ENCODE results near the gene HNRNPUL1.

The HNRNPUL1 gene

DNA sequence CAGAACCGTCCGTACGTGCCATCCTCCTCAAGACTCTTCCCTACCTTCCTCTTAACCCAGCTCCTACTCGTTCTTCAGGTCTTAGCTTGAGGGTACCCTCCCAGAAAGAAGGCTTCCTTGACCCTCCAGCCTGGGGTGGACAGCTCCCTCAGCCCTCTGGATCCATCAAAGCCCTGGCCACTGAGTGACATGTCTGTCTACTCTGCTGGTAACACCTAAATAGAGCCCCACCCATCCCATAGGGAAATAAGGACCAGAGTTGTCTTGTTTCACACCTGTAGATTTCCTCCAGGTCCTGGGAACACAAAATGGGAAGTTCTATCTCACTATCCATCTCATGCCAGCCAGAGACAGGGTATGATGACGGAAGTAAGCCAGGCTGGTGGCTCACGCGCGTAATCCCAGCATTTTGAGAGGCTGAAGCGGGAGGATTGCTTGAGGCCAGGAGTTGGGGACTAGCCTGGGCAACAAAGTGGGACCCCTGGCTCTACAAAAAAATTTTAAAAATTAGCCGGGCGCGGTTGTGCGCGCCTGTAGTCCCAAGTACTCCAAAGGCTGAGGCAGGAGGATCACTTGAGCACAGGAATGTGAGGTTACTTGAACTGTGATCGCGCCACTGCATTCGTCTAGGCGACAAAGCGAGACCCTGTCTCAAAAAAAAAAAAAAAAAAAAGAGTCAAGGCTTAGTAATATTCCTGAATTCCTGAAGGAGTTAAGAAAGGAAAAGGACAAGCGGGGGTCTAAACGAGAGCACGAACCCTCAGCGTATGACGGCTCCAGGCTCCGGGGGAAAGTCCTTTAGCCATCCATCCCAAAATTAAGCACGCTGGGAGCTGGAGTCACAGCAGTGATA, 45.2 kb downstream of the HNRNPUL1 start:
- DNase-seq: peak; percentile 37

DNA sequence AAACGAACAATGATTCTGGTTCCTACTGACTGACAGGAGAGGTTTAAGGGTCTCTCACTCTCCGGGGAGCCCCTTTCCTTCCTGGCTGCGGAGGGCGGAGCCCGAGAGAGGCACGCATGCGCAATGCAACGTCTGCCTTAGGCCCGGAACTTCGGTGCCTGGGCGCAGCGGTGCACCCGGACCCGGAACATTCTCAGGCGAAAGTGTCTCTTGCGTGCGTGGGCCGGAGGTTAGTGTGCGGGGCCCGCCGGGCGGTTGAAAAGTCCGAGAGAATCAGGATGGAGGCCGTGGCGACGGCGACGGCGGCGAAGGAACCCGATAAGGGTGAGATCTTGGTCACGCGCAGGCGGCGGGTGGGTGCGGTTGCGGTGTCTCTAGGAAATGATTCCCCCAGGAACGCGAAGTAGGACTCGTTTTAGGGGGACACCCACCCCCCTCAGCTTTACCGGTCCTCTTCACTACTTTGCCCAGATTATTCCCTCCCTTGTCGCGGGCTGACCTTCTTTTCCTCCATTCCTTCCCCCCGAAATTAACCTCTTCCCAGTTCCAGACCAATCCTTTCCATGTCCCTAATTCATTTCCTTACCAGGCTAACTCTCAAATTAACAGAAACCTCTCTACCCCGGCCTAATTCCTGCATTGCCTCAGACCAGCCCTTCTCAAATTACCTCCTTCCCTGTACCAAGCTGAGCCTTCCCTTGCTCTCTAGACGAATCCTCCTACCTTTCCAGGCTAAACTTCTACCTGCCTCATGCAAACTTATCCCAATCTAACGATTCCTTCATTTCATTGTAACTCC, 46.1 kb downstream of the HNRNPUL1 start, which contains the start of gene CCDC97:
Gene CCDC97, plus strand, starts transcription at position 140 of the 799 bp plus-strand sequence. Its CDS starts 139 bp downstream, at position 279.
- DNase-seq: peak; percentile 97

DNA sequence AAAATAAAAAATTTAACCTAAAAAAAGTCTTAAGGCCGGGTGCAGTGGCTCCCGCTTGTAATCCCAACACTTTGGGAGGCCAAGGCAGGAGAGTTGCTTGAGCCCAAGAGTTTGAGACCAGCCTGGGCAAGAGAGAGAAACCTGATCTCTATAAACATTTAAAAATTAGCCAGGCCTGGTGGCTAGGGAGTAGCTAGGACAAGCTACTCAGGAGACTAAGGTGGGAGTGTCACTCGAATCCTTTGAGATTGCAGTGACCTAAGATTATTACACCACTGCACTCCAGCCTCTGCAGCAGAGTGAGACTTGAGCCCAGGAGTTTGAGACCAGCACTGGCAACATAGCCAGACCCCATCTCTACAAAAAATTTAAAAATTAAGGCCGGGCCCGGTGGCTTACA, 46.9 kb downstream of the HNRNPUL1 start:
- no peak for DNase-seq

DNA sequence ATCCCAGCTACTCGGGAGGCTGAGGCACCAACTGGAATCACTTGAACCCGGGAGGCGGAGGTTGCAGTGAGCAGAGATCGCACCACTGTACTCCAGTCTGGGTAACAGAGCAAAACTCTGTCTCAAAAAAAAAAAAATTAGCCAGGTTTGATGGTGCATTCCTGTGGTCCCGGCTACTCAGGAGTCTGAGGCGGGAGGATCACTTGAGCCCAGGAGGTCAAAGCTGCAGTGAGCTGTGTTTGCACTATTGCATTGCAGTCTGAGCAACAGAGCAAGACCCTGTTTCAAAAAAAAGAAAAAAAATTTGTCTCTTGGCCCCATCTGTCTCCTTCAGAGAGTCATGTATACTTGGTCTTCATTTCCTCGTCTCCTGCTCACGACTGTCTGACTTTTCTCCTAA, 47.4 kb downstream of the HNRNPUL1 start:
- no peak for DNase-seq

DNA sequence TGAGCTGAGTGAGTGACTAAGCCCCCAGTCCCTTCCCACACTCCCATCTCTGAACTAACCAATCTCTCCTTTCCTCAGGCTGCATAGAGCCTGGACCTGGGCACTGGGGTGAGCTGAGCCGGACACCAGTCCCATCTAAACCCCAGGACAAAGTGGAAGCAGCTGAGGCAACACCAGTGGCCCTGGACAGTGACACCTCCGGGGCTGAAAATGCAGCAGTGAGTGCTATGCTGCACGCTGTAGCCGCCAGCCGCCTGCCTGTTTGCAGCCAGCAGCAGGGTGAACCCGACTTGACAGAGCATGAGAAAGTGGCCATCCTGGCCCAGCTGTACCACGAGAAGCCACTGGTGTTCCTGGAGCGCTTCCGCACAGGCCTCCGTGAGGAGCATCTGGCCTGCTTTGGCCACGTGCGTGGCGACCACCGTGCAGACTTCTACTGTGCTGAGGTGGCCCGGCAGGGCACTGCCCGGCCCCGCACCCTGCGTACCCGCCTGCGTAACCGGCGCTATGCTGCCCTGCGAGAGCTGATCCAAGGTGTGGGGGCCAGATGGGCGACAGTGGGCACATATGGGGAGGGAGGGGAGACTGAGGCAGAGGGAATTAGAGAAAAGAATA, 52.2 kb downstream of the HNRNPUL1 start:
- no peak for DNase-seq

DNA sequence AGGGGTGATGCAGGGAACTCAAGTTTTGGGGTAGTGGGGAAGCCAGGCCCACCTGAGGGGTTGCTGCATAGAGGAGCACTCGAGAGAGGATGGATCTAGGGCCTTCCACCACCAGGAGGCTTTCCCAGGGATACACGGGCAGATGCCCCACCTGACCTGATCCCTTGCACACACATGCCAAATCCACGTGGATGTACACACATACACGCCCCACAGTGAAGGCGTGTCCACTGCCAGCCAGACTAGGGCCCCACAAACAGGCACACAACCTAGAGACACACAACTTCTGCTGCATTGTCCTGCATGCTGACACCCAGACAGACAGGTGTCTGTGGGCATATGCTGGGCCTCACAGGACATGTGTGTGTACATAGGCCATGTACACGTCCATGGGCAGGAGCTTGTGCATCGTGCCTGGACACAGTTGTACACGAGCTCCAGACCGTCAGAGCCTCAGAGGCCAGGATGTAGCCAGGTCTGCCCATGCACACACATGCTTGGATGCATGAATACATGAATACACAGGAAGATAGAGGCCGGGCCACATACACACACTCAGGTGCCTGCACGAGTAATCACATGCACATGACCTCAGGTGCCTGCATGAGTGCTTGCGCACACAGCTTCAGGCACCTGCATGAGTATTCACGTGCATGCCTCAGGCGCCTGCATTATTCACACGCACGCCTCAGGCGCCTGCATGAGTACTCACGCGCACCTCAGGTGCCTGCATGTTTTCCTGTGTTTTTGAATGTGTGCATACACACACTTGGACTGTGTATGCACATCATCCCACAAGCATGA, 54.7 kb downstream of the HNRNPUL1 start:
- no peak for DNase-seq

DNA sequence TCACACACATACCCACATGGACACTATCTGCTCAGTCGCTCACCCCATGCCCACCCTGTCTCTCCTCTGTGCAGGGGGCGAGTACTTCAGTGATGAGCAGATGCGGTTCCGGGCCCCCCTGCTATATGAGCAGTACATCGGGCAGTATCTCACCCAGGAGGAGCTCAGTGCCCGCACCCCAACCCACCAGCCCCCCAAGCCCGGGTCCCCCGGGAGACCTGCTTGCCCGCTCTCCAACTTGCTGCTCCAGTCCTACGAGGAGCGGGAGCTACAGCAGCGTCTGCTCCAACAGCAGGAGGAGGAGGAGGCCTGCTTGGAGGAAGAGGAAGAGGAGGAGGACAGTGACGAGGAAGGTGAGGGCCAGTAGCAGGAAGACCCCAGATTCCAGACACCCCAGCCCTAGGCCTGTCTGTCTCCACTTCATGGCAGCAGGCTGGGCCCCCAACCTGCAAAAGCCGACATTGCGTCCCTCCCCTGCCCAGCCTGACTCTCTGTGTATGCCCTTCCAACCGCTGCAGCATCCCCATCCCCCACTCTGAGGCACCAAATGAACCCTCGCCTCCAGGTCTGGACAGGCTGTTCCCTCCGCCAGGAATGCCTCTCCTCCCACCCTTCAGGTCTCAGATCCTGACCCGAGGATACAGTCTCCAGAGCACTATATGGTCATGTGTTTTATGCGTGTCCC, 55.5 kb downstream of the HNRNPUL1 start:
- DNase-seq: no peak

DNA sequence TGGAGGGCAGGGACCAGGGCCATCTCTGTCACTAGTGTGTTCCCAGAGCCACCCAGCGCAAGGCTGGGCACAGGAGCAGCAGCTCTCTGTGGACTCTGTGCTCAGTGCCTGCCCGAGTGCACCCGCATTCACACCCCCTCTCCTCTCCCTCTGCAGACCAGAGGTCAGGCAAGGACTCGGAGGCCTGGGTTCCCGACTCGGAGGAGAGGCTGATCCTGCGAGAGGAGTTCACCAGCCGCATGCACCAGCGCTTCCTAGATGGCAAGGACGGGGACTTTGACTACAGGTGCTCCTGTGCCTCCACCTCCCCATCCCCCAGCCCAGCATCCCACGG, 56.0 kb downstream of the HNRNPUL1 start:
- no peak for DNase-seq

DNA sequence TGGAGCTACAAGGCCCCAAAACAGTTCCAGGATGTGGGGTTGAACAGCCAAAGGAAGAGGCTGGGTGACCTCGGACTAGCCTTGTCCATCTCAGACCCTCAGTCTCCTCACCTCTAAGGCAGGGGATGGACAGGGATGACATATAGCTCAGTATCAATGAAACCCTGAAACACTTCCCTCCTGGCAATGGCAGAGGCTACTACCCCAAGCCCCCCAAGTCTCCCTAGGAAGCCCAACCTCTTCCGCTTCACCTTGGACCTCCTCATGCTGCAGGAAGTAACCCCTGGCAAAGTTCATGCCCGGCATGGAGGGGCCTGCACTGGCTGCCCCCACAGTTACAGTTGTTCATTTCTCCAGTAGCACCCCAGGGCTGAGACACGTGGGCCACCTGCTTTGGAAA, 56.4 kb downstream of the HNRNPUL1 start:
- no peak for DNase-seq

DNA sequence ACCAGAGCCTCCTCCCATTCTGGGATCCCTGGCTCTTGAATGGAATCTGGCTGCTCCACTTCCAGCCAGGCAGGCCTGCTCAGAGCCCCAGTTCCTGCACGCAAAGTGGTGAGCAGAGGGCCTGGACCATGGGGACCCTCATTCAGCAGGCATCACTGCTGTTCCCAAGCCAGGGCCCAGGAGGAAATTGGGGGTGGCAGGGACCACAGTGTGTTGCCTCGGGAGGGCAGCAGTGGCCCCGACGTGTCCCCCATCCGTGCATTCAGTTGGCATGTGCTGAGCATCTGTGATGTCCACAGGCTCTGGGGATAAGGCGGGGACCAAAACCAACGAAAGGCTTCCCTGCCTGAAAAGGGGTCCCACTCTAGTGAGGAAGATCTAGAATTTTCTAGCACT, 57.0 kb downstream of the HNRNPUL1 start:
- no peak for DNase-seq

DNA sequence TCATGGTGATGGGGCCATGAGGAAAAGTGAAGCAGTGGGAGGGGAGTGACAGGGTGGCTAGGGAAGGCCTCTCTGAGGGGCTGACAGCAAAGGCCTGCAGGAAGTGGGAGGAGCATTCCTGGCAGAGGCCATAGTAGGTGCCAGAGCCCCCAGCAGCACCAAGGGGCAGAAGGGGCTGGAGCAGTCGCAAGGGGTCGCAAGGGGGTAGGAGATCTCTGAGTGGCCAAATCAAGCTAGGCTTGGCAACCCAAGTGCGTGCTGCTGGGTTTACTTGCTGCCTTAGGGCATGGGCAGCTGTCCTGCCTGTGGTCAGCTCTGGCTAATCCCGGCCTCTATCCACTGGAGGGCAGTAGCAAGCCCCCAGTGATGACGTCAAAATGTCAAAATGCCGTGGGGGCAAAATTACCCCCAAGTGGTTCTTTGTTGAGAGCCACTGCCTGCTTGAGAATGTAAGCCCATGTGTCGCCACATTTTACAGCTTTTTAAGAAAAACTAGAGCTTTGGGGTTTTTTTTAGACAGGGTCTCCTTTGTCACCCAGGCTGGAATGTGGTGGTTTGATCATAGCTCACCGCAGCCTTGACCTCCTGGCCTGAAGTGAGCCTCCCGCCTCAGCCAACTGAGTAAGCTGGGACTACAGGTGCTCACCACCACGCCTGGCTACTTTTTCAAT, 57.6 kb downstream of the HNRNPUL1 start:
- DNase-seq: peak; percentile 83

DNA sequence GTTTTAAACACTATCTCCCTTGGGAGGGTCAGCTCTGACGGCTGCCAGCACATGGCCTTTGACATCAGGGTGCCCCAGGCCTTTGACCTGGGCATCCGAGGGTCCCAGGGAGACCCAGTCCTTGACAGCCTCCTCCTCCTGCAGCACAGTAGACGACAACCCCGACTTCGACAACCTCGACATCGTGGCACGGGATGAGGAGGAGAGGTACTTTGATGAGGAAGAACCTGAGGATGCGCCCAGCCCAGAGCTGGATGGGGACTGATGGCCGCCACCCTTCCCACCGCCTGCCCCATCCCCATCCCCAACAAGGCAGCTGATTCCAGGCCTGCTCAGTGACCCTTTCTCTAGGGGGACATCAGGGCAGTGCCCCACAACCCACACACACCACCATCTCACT, 58.3 kb downstream of the HNRNPUL1 start:
- no peak for DNase-seq

DNA sequence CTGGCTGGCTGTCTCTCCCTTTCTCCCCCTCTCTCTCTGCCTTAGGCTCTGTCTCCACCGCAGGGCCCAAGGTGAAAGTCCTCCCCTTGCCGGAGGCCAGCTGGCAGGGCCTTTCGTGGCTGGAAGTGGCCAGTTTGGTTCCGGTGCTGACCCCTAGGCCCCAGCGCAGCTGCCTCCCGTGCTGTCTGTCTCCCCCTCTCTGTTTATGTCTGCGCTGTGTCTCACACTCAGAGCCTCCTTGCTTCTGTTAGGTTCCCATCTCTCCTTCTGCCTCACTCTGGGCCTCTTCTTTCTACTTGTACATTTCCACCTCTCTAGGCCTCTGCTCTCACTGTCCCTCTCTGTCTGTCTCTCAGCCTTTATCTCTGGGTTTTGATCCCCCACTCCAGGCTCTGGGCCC, 58.9 kb downstream of the HNRNPUL1 start:
- peak; percentile 16 for DNase-seq

DNA sequence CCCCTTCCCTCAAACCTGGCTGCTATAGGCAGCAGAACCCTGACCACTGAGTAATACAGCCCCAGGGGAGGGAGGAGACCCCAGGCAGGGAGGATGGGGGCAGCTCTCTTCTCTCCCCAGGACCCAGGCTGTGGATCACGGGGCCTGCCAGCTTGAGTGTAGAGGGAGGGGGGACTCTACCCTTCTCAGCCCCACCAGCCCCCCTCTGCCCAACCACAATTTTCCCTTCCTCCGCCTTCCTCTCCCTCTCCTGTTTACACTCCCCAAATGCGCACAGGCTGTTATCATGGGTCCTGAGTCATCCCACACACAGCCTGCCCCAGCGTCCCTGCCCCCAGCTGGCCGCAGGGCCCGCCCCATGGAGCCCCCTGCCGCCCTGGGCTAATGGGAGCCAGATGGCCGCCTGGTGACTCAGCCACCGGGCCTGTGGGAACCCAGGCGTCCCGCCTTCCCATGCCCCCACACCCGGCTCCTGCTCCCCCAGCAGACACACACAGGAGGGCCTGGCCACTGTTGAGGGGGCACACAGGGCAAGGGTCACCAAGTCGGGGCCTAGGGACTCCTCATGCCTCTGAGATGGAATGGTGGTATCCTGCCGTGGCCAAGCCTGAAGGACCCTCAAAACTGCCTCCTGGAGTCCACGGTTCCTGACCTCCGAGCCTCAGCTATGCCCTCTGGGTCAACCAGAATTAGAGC, 59.4 kb downstream of the HNRNPUL1 start:
- DNase-seq: peak; percentile 46

DNA sequence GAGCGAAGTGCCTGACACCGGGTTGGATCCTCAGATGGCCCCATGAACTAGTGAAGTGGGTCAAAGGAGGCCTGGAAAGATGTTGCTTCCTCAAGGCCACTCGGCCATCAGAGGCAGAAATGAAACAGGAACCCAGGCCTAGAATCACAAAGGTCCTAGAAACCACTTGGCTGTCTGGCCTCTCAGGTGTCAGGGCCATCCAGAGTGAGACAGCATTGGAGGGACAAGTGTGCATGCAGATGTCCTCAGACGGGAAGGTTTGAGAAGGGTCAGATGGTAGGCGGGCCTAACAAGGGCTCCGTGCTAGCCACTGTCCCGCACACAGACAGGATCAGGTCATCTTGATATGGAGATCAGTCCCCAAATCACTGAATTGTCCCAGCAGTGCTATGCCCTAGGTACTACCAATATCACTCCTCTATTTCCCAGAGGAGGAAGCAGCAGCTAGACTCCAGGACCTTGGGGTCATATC, 60.1 kb downstream of the HNRNPUL1 start:
- DNase-seq: no peak

DNA sequence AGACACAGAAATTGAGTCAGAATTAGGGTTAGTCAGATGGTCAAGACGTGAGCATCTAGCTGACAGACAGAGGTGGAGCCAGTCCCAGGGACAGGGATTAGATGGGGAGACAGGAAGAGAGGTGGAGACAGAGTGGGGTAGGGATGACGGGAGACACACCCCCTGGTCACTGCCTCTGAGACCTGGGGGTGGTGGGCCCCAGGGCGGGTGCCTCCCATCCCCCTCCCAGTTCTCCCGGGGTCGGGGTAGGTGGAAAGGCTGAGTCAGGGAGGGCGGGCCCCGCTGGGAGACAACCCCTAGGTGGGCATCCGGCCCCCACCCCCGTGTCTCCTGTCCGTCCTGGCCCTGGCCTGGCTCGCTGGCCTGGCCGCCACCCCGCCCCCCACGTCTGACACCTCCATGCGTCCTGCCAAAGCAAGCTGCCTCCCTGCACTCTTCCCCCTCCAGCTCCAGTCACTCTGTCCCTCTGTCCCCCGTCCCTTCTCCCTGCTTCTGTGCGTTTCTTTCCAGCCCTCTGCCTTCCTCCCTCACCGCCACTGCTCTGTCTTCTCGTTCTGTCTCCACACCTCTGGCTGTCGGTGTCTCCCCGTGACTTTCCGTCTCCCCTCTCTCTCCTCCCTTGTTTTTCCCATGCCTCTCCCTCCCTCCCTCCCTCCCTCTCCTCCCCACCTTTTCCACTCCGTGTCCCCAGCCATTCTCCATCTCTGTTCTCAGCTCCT, 60.9 kb downstream of the HNRNPUL1 start:
- DNase-seq: peak; percentile 33

DNA sequence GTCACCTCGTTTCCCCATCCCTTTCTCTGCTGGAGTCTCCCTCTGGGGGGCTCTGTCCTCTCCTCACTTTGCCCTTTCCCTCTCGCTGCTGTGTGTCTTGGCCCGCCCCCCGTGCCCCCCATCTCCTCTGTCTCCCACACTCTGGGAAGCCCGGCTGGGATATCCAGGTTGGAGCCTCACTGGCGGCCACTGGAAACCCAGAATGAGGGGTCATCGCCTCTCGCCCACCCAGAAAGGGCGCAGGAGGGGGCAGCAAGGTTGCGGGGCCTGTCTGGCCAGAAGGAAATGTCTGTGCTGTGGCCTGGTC, 61.4 kb downstream of the HNRNPUL1 start:
- peak; percentile 56 for DNase-seq

DNA sequence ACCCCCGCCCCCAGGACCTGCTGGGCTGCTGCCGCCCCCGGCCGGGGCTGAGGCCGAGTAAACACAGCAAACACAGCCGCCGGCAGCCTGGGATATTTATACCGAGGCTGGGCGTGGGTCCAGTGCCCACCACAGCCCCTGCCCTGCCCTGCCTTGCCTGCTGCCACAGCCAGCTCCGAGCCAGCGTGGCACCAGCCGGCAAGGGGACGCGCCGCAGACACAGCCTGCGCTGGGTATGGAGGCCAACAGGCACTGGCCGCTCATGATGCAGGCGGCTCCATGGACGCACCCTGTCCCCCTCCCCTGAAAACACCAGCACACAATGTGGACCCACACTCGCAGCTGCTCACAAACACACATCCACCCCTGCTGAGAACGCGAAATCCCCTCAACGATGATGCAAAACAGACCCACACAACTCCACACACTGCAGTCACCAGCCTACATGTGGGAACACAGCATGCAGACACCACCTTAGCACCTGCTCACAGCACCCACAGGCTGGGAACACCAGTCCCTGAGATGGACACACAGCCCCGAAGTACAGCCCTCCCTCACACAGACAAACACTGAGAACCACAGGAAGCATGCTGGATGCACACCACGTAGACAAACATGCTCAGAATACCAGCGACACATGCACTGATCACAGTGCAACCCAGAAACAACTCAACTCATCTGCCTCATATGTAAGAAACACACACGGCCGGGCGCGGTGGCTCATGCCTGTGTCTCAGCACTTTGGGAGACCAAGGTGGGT, 62.0 kb downstream of the HNRNPUL1 start:
- peak; percentile 44 for DNase-seq

DNA sequence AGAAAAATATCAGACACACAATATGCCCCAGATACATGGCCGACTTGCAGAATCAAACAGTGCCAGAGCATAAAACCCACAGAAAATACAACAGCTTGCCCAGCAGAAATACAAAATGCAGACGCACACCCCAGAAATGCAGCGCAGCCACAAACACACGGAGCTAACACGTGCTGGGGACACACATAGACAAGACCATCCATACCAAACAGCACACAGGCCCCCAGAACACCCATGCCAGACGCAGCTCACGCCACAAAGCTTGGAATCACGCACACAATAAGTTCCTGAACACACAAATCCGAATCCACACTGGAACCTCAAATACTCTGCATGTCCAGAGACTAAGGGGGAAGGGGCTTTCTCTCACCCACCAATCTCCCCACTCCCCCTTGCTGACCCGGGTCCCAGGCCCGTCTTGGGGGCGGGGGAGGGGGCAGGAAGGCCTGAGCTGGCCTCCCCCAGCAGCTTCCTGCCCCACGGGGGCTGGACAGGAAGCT, 63.0 kb downstream of the HNRNPUL1 start:
- peak; percentile 16 for DNase-seq
